CD14-positive monocyte (primary cell): ENCODE results near the gene UBA1. TPM values are rescaled to one million over a fixed set of nuclear protein-coding genes. Genes with fewer than 3 reads are reported as not detected.

ENCODE experiments used
- DNase-seq, 3 donors: peaks; one replicate each; pipeline ENCODE4 v3.0.0-alpha.2; 2011 to 2022
- H2AFZ ChIP-seq: 2 replicates; pipeline ENCODE4 v1.6.0; 2012; ENCODE audit warnings: mild to moderate bottlenecking, low read depth, low read length, inconsistent platforms; ENCODE audit not compliant: insufficient read depth, poor library complexity, severe bottlenecking
- H3K27ac ChIP-seq, 2 donors: 1 replicate in 1 of 2; 2 replicates in 1 of 2; pipeline ENCODE4 v1.5.1; 2012 to 2013; ENCODE audit warnings: low read length in 2 of 2, control low read depth in 1 of 2, inconsistent platforms in 1 of 2, low read depth in 1 of 2, mild to moderate bottlenecking in 1 of 2
- H3K27me3 ChIP-seq, 2 donors: one replicate each; pipeline versions ENCODE4 v1.6.0 to v1.6.1; 2011 to 2013; ENCODE audit warnings: low read length in 2 of 2; ENCODE audit not compliant: control insufficient read depth in 2 of 2, insufficient read depth in 2 of 2
- H3K36me3 ChIP-seq, 2 donors: replicated peaks in 1 of 2; 1 replicate in 1 of 2; 2 replicates in 1 of 2; pipeline versions ENCODE4 v1.5.1 to v1.6.1; 2012 to 2013; ENCODE audit warnings: low read length in 2 of 2, control low read depth in 1 of 2, inconsistent platforms in 1 of 2, mild to moderate bottlenecking in 1 of 2; ENCODE audit not compliant: insufficient read depth in 2 of 2, control insufficient read depth in 1 of 2
- H3K4me1 ChIP-seq, 2 donors: 1 replicate in 1 of 2; 2 replicates in 1 of 2; pipeline versions ENCODE4 v1.5.1 to v1.6.1; 2012 to 2013; ENCODE audit warnings: low read length in 2 of 2, control low read depth in 1 of 2, inconsistent platforms in 1 of 2, mild to moderate bottlenecking in 1 of 2, moderate library complexity in 1 of 2; ENCODE audit not compliant: insufficient read depth in 2 of 2, control insufficient read depth in 1 of 2
- H3K4me2 ChIP-seq: replicated peaks from 2 replicates; pipeline ENCODE3; 2012; ENCODE audit warnings: low read length, moderate library complexity, mild to moderate bottlenecking; ENCODE audit not compliant: poor library complexity, severe bottlenecking; ENCODE audit errors: extremely low read depth
- H3K4me3 ChIP-seq, 3 experiments: fragments of 200-600 bp in 1 of 3; sonication (generic) in 1 of 3; replicated peaks in 1 of 3; 1 replicate in 2 of 3; 2 replicates in 1 of 3; pipeline ENCODE4 v1.5.1; 2011 to 2013; ENCODE audit warnings: low read length in 3 of 3, mild to moderate bottlenecking in 3 of 3, control low read depth in 2 of 3, low read depth in 2 of 3, inconsistent platforms in 1 of 3, moderate library complexity in 1 of 3
- H3K79me2 ChIP-seq: 2 replicates; pipeline ENCODE4 v1.6.0; 2012; ENCODE audit warnings: mild to moderate bottlenecking, control low read depth, inconsistent platforms, low read length, moderate library complexity; ENCODE audit not compliant: insufficient read depth
- H3K9ac ChIP-seq: 2 replicates; pipeline ENCODE4 v1.6.0; 2017; ENCODE audit warnings: low read length, mild to moderate bottlenecking; ENCODE audit not compliant: insufficient read depth, poor library complexity, severe bottlenecking
- H3K9me3 ChIP-seq, 2 donors: replicated peaks in 1 of 2; 1 replicate in 1 of 2; 2 replicates in 1 of 2; pipeline versions ENCODE4 v1.5.1 to v1.6.1; 2012 to 2013; ENCODE audit warnings: low read length in 2 of 2, control low read depth in 1 of 2; ENCODE audit not compliant: control insufficient read depth in 1 of 2, insufficient read depth in 1 of 2
- H4K20me1 ChIP-seq: 2 replicates; pipeline ENCODE4 v1.6.0; 2012; ENCODE audit warnings: mild to moderate bottlenecking, low read length, control low read depth, moderate library complexity; ENCODE audit not compliant: insufficient read depth
- H3K27ac Mint-ChIP-seq, 7 donors: one replicate each; pipeline ENCODE4 v1.8.0; 2020; ENCODE audit warnings: mild to moderate bottlenecking in 7 of 7, mixed read lengths in 7 of 7, moderate library complexity in 6 of 7, inconsistent platforms in 2 of 7
- H3K27me3 Mint-ChIP-seq, 3 donors: one replicate each; pipeline ENCODE4 v1.8.0; 2021 to 2022; ENCODE audit warnings: low read depth in 3 of 3, mild to moderate bottlenecking in 3 of 3, mixed read lengths in 3 of 3, moderate library complexity in 3 of 3, inconsistent platforms in 1 of 3
- H3K36me3 Mint-ChIP-seq, 2 donors: one replicate each; pipeline ENCODE4 v1.8.0; 2020; ENCODE audit warnings: mixed read lengths in 2 of 2, inconsistent platforms in 1 of 2, mild to moderate bottlenecking in 1 of 2
- H3K4me1 Mint-ChIP-seq: one replicate; pipeline ENCODE4 v1.8.0; 2020; ENCODE audit warnings: mild to moderate bottlenecking, mixed read lengths
- H3K4me3 Mint-ChIP-seq, 2 donors: one replicate each; pipeline ENCODE4 v1.8.0; 2020; ENCODE audit warnings: mild to moderate bottlenecking in 2 of 2, mixed read lengths in 2 of 2, moderate library complexity in 1 of 2
- H3K9me3 Mint-ChIP-seq, 7 donors: one replicate each; pipeline ENCODE4 v1.8.0; 2020 to 2022; ENCODE audit warnings: mixed read lengths in 7 of 7, mild to moderate bottlenecking in 6 of 7, moderate library complexity in 6 of 7, inconsistent platforms in 2 of 7
- CTCF ChIP-seq: fragments of 200-600 bp; IDR thresholded peaks from one replicate; pipeline ENCODE4 v1.8.0; 2022; ENCODE audit warnings: antibody characterized with exemption, mild to moderate bottlenecking
- WGBS: methylation state at CpG from one replicate; pipeline ENCODE4 v1.1.5; 2013; ENCODE audit warnings: missing lambda C conversion rate; ENCODE audit not compliant: insufficient coverage; 5-methylcytosine and 5-hydroxymethylcytosine counted together
- intact Hi-C, 2 donors: fragments of 100-400 bp; cut with micrococcal nuclease; formaldehyde crosslinking; loops; one replicate each; pipeline versions ENCODE4 v1.15.0 to v1.15.1; 2023
- polyA plus RNA-seq, 3 donors: library from polyadenylated mRNA; depleted of rRNA in 1 of 3; unstranded in 2 of 3; stranded (reverse) in 1 of 3; fragments of 300-500 nt in 2 of 3; fragments of >200 nt in 1 of 3; fragmentation: Illumina TruSeq in 2 of 3; gene quantifications; 1 replicate in 2 of 3; 2 replicates in 1 of 3; pipeline ENCODE4 v1.2.3, GENCODE V29; 2012 to 2021

Gene UBA1
- polyA plus RNA-seq, 3 donors: 125 to 157 (median 150) TPM

GRCh38 chrX:47185241-47185640, 8.4 kb upstream of the UBA1 start:
- peaks cover 0 to 36% (median 3%) of the 10 kb centered on the region in 3 donors for H3K27me3 Mint-ChIP-seq
- Histone ChIP-seq H3K9ac (no peak overlapping the region), H3K79me2 (no peaks in the 10 kb centered on the region), H3K27ac (no peak overlapping the region), H2AFZ (no peak overlapping the region), H3K9me3 (no peaks in the 10 kb centered on the region), H3K4me2 (no peak overlapping the region), H3K27me3 (no peaks in the 10 kb centered on the region), H4K20me1 (peaks cover 4% of the 10 kb centered on the region), H3K36me3 (peaks cover 42 to 62% of the 10 kb centered on the region in 2 donors), H3K4me1 (peaks cover 0 to under 1% of the 10 kb centered on the region in 2 donors), H3K4me3 (no peak overlapping the region)
- no peak for TF ChIP-seq CTCF
- peaks cover 0 to 4% (median 0%) of the 10 kb centered on the region in 7 donors for H3K9me3 Mint-ChIP-seq
- H3K4me1 Mint-ChIP-seq: no peaks in the 10 kb centered on the region
- no peak overlapping the region for H3K4me3 Mint-ChIP-seq
- no peak for DNase-seq
- H3K27ac Mint-ChIP-seq: peak overlapping the region in 1 of 7 donors; percentile 65
- no CpG with 5 or more reads among the region's 17 CpGs for WGBS
- peaks cover 46 to 57% of the 10 kb centered on the region in 2 donors for H3K36me3 Mint-ChIP-seq
- intact Hi-C loops: no loop called here

GRCh38 chrX:47186096-47186740, 7.4 kb upstream of the UBA1 start:
- Mint-ChIP-seq H3K4me3 (no peak overlapping the region), H3K36me3 (peaks cover 40 to 50% of the 10 kb centered on the region in 2 donors), H3K4me1 (peaks cover 7% of the 10 kb centered on the region), H3K27me3 (peaks cover 0 to 44% (median 3%) of the 10 kb centered on the region in 3 donors), H3K27ac (no peak overlapping the region), H3K9me3 (peaks cover 0 to 7% (median 0%) of the 10 kb centered on the region in 7 donors)
- peaks cover 4 to 7% of the 10 kb centered on the region in 2 donors for H3K4me1 ChIP-seq
- no peak for TF ChIP-seq CTCF
- no peak overlapping the region for H3K4me3 ChIP-seq
- H3K36me3 ChIP-seq: peaks cover 36 to 52% of the 10 kb centered on the region in 2 donors
- H3K9ac ChIP-seq: no peak overlapping the region
- no peaks in the 10 kb centered on the region for H3K27me3 ChIP-seq
- no peak overlapping the region for H2AFZ ChIP-seq
- DNase-seq: no peak
- H3K27ac ChIP-seq: no peak overlapping the region
- no peak overlapping the region for H3K4me2 ChIP-seq
- no peaks in the 10 kb centered on the region for H3K9me3 ChIP-seq
- peaks cover 4% of the 10 kb centered on the region for H3K79me2 ChIP-seq
- intact Hi-C loops: no loop called here
- peaks cover 4% of the 10 kb centered on the region for H4K20me1 ChIP-seq
- WGBS: 97% methylated on average over 15 of the region's 27 CpGs
